CD4-positive, alpha-beta T cell treated with Interleukin-15 for 4 hours (primary cell): ENCODE data around the gene UST.
A peak's percentile ranks its signal among the peaks of the same experiment; 100 is the strongest.

Experiments
- DNase-seq: peaks from one replicate; pipeline ENCODE4 v3.0.0-alpha.2; 2020; ENCODE audit warnings: low spot score

The UST gene

DNA sequence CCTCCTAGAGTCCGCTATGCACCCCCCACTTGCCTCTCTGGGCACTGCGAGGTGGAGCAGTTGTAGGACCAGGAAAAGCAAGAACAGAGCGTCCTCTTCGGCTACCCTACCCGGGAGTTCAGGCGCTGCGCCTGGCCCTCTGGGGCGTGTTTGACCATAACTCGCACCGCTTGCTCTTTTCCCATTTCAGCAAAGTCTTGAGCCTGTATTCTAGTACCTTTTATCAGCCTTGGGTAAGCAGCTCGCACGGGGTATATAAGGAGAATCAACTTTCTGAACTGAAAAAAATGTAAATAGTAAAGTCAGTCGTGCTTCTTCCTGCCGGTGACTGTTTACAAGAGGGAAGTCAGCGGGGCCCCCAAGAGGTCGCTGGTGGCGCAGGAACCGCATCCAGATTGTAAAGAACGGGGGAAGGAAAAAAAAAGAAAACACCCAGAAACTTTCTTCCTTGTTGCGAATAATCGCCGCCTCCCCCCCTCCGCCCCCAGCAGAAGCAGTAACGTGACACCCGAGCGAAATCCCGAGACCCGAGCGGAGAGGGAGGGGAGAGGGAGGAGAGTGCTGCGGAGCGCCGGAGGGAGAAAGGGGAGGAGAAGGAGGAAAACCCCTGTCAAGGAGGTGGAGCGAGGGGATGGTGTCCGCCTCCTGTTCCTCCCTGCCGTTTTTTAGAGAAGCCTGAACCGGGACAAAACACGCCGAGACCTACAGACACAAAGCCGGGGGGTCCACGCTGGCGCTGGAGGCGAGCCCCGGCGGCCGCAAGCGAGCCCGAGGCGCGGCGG is at the start of gene UST:
UST (plus strand) TSS at position 668 of the 782 bp plus-strand sequence. CDS start 401 bp downstream, outside the sequence.
- peak; percentile 69 for DNase-seq

DNA sequence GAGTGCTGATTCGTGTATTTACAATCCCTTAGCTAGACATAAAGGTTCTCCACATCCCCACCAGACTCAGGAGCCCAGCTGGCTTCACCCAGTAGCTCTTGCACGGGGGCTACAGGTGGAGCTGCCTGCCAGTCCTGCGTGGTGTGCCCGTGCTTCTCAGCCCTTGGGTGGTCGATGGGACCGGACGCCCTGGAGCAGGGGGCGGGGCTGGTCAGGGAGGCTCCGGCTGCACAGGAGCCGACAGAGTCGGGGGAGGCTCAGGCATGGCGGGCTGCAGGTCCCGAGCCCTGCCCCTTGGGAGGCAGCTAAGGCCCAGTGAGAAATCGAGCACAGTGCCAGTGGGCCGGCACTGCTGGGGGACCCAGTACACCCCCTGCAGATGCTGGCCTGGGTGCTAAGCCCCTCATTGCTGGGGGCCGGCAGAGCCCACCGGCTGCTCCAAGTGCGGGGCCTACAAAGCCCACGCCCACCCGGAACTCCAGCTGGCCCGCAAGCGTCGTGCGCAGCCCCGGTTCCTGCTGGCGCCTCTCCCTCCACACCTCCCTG is 48.9 kb upstream of the UST start:
- no peak for DNase-seq

DNA sequence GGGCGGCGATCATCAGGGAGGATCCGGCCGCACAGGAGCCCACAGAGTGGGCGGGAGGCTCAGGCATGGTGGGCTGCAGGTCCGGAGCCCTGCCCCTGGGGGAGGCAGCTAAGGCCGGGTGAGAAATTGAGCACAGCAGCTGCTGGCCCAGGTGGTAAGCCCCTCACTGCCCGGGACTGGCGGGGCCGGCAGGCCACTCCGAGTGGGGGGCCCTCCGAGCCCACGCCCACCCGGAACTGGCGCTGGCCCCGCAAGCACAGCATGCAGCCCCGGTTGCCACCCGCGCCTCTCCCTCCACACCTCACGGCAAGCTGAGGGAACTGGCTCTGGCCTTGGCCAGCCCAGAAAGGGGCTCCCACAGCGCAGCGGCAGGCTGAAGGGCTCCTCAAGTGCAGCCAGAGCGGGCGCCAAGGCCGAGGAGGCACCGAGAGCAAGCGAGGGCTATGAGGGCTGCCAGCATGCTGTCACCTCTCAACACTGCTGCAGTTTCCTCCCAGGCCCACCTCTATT is 48.1 kb upstream of the UST start:
- no peak for DNase-seq

- DNase-seq = no peak
These were observed 46.6 kb upstream of the UST start for GRCh38 chr6:148700047-148700715.

- peak; percentile 20 for DNase-seq
These were observed 46.0 kb upstream of the UST start for GRCh38 chr6:148700741-148701311.

GRCh38 chr6:148701375-148701774 is 45.5 kb upstream of the UST start:
- DNase-seq = no peak

- no peak for DNase-seq
These were observed 42.9 kb upstream of the UST start for GRCh38 chr6:148703900-148704299.

DNA sequence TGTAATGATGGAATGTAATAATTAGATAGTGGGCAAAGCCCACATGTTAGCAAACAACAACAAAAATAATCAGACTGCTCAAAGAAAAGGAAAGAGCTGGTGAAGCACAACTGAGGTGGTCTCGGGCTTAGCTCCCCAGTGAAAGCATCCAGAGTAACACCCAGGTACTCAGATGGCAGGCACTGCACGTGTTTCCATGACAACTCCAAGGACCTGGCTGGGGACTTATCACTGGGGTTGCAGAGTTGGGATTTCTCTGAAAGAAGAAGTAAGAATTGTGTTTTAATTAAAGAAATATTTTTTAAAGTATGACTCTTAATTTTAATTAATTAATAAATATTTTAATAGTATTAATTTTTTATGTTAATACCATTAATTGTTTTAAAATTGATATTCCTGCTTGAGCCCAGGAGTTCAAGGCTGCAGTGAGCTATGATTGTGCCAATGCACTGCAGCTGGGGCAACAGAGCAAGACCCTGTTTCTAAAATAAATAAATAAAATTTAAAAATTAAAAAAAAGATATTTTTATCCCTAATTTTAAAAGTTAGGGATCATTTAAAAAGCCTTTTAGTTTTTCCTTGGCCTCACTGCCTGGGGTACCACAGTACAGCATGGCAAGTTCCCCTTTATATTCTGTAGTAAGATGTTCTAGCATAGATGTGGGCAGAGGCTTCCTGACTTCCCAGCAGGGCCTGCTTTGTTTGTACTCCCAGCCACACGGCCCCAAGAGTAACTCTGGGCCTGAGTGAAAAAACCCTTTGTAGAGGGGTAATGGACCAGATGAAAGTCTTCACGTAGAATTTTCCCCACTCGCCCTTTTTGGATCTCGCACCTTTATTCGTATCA is 42.2 kb upstream of the UST start:
- no peak for DNase-seq

DNA sequence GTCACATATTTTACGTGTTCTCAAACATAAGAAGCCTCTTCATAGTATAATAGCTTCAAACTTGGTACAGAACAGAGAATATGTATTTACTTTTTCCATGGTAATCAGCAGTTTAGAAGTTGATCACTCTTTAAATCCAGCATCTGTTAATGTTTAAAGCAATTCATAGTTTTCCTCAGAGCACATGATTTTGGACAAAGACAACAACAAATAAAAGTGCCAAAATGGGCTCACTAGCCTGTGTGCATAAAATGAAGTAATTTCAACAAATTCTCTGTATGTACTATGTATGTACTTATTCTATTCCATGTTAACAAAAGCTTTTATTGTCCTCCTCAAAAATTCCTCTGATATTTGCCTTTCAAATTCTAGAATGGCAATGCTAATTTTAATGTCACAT is 38.1 kb upstream of the UST start:
- no peak for DNase-seq

DNA sequence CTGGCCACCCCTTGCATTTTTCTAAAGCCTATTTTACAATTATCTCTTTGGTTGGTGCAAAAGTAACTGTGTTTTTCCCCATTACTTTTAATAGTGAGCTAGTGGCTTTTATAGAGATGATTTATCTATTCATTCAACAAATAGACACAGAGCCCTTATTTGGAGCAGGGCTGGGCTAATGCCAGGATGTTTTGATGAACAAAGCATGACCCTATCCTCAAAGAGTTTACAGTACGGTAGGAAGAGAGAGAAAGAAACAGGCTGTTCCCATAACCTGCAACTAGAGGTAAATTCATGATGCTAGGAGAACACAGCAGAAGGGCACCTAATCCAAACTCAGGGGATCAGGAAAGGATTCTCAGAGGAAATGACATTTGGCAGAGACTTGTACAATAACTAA is 37.3 kb upstream of the UST start:
- DNase-seq = no peak

GRCh38 chr6:148711833-148712654 is 34.8 kb upstream of the UST start:
- DNase-seq = no peak

GRCh38 chr6:148713033-148713738 is 33.6 kb upstream of the UST start:
- no peak for DNase-seq

GRCh38 chr6:148713921-148714320 is 32.9 kb upstream of the UST start:
- DNase-seq = no peak

DNA sequence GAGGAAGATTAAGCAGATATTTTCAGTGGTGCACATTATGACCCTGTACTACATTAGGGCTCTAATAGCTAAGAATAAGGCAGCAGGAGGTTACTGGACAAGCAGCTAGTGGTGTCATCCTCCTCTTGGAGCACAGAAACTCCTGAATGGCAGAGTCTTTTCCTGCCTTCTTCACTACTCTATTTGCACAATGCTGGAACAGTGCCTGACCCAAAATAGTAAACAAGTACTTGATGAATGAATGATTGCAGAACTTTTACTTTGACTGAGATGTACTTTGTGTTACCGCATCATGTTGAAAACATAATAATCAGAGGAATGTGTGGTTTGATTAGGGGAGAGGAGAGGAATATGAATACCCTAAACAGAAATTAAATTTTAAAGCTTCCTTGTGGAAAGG is 30.0 kb upstream of the UST start:
- no peak for DNase-seq

DNA sequence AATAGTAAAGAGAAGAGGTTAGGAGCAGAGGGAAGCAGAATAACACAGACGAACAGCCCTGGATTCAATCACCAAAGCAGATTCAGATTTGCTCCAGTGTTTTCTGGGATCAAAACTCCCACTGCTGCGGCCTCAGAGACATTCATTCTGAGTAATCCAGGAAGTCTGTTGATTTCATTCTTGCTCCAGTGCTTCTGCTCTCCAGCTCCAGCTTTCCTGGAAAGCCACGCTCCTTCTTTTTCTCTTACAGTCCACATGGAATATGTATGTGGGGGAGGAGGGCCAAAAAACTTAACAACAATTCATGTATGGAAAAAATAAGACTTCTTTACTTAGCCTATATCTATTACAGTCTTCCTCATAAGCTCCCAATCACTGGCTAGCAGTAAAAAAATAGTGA is 26.4 kb upstream of the UST start:
- no peak for DNase-seq

- no peak for DNase-seq
These were observed 25.9 kb upstream of the UST start for GRCh38 chr6:148720897-148721296.

GRCh38 chr6:148723484-148723883 is 23.3 kb upstream of the UST start:
- no peak for DNase-seq

DNA sequence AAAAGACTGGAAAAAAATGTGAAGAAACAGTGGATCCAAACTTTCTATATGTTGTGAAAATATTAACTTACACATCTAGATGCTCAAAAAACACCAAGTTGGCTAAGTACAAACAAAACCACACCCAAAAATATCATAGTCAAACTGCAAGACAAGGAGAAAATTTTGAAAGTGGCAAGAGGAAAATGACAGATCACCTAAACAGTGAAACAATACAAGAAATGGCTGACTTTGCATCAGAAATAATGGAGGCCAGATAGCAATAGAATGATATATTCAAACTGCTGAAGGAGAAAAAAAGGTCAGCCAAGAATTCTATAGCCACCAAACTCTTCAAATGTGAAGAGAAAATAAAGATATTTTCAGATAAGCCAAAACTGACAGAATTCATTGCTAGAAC is 22.4 kb upstream of the UST start:
- no peak for DNase-seq

DNA sequence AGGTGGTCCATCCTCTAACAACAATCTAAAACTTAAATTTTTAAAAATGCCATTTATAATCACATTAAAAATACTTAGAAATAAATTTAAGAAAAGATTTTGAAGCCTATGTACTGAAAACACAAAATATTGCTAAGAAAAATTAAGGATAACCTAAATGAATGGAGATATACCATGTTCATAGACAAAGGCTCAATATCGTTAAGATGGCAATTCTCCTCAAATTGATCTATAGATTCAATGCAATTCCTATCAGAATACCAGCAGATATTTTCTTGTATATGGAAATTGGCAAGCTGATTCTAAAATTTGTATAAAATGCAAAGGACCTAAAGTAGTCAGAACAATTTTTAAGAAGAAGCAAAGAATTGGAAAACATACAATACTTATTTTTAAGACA is 19.7 kb upstream of the UST start:
- no peak for DNase-seq

DNA sequence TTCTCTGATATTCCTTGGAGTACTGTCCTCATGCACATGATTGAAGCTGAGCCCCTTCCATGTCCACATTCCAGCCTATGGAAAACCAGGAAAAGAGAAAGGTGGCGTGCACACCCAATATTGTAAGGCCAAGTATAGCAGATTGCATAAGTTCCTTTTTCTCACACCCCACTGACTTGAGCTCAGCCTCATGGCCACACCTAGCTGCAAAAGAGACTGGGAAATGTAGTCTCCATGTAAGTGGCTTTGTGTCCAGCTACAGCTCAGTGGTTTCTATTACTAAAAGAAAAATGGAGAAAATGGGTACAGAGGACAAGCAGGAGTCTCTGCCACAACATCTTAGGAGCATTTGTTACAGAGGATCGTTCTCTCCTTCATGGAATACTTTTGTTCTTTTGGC is 10.8 kb upstream of the UST start:
- DNase-seq = no peak
